ENCODE data around the gene TLCD2. TPM values are rescaled to one million over a fixed set of nuclear protein-coding genes. Genes with fewer than 3 reads are reported as not detected.

The TLCD2 gene
- total RNA-seq, 2 donors from 2014 or later, result 0.84 to 1.8 TPM

DNA sequence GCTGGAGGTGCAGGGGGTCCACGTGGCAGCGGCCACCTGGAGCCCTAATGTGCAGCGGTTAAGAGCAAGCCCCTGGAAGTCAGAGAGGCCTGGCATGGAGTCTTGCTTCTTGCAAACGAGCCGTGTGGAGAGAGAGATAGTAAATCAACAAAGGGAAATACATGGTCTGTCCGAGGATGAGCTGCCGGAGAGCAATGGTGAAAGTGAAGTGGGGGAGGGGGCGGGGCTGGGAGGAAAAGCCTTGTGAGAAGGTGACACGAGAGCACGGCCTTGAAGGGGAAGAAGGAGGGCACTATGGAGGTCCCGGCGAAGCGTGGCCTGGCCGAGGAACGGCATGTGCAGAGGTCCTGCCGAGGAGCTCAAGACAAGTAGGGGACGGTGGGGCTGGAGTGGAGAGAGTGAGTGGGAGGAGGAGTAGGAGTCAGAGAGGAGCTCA lies 45.7 kb upstream of the TLCD2 start:
- Histone ChIP-seq H3K4me1 (ENCODE audit: control insufficient read depth, insufficient read depth, low read length) (no peaks in the 10 kb centered on the region), H3K9ac (ENCODE audit: extremely low read depth, low read length, poor library complexity, severe bottlenecking) (no peak overlapping the region), H3K27ac (ENCODE audit: low read depth, low read length) (no peak overlapping the region), H3K4me3 (ENCODE audit: low read length) (no peak overlapping the region), H3K9me3 (ENCODE audit: control insufficient read depth, low read length) (no peaks in the 10 kb centered on the region), H3K36me3 (ENCODE audit: control insufficient read depth, insufficient read depth, low read length) (no peaks in the 10 kb centered on the region), H3K27me3 (ENCODE audit: control insufficient read depth, insufficient read depth, low read length, poor library complexity, severe bottlenecking) (no peaks in the 10 kb centered on the region)
- Mint-ChIP-seq H3K36me3 (ENCODE audit: low read depth) (no peaks in the 10 kb centered on the region), H3K4me1 (peaks cover 4% of the 10 kb centered on the region), H3K27ac (no peak overlapping the region), H3K27me3 (ENCODE audit: insufficient read depth) (peaks cover 3% of the 10 kb centered on the region), H3K9me3 (no peaks in the 10 kb centered on the region), H3K4me3 (no peak overlapping the region)
- TF ChIP-seq, protein P1, sequence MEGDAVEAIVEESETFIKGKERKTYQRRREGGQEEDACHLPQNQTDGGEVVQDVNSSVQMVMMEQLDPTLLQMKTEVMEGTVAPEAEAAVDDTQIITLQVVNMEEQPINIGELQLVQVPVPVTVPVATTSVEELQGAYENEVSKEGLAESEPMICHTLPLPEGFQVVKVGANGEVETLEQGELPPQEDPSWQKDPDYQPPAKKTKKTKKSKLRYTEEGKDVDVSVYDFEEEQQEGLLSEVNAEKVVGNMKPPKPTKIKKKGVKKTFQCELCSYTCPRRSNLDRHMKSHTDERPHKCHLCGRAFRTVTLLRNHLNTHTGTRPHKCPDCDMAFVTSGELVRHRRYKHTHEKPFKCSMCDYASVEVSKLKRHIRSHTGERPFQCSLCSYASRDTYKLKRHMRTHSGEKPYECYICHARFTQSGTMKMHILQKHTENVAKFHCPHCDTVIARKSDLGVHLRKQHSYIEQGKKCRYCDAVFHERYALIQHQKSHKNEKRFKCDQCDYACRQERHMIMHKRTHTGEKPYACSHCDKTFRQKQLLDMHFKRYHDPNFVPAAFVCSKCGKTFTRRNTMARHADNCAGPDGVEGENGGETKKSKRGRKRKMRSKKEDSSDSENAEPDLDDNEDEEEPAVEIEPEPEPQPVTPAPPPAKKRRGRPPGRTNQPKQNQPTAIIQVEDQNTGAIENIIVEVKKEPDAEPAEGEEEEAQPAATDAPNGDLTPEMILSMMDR (conservative IDR thresholded peaks at IDR 0.05), result no peak
- 68 to 78% methylated on average over 13 to 17 of the region's 17 CpGs for WGBS, 2 experiments (ENCODE audit: insufficient coverage in 1 of 2, insufficient read length in 1 of 2)
- DNase-seq, result peak; percentile 82

DNA sequence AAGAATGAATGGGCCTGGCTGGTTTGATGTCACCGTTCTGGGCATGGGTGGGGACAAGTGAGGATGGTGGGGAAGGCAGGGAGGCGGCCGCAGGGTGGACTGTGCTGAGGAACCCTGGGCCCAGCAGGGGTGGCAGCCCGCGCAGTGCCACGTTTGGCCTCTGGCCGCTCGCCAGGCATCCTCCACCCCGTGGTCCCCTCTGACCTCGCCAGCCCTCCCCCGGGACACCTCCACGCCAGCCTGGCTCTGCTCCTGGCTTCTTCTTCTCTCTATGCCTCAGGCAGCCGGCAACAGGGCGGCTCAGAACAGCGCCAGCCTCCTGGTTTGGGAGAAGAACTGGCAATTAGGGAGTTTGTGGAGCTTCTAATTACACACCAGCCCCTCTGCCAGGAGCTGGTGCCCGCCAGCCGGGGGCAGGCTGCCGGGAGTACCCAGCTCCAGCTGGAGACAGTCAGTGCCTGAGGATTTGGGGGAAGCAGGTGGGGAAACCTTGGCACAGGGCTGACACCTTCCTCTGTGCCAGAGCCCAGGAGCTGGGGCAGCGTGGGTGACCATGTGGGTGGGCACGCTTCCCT lies 45.2 kb upstream of the TLCD2 start:
- Mint-ChIP-seq H3K4me1 (peaks cover 4% of the 10 kb centered on the region), H3K36me3 (ENCODE audit: low read depth) (no peaks in the 10 kb centered on the region), H3K27ac (no peak overlapping the region), H3K9me3 (no peaks in the 10 kb centered on the region), H3K4me3 (no peak overlapping the region), H3K27me3 (ENCODE audit: insufficient read depth) (peaks cover 3% of the 10 kb centered on the region)
- no peak overlapping the region for H3K4me3 ChIP-seq (ENCODE audit: low read length)
- 93 to 98% methylated on average over 11 to 20 of the region's 20 CpGs for WGBS, 2 experiments (ENCODE audit: insufficient coverage in 1 of 2, insufficient read length in 1 of 2)
- DNase-seq, result no peak
- no peaks in the 10 kb centered on the region for H3K4me1 ChIP-seq (ENCODE audit: control insufficient read depth, insufficient read depth, low read length)
- no peaks in the 10 kb centered on the region for H3K9me3 ChIP-seq (ENCODE audit: control insufficient read depth, low read length)
- TF ChIP-seq, protein P1 (conservative IDR thresholded peaks at IDR 0.05), result no peak
- H3K36me3 ChIP-seq (ENCODE audit: control insufficient read depth, insufficient read depth, low read length), result no peaks in the 10 kb centered on the region
- no peaks in the 10 kb centered on the region for H3K27me3 ChIP-seq (ENCODE audit: control insufficient read depth, insufficient read depth, low read length, poor library complexity, severe bottlenecking)
- no peak overlapping the region for H3K9ac ChIP-seq (ENCODE audit: extremely low read depth, low read length, poor library complexity, severe bottlenecking)
- H3K27ac ChIP-seq (ENCODE audit: low read depth, low read length), result no peak overlapping the region

DNA sequence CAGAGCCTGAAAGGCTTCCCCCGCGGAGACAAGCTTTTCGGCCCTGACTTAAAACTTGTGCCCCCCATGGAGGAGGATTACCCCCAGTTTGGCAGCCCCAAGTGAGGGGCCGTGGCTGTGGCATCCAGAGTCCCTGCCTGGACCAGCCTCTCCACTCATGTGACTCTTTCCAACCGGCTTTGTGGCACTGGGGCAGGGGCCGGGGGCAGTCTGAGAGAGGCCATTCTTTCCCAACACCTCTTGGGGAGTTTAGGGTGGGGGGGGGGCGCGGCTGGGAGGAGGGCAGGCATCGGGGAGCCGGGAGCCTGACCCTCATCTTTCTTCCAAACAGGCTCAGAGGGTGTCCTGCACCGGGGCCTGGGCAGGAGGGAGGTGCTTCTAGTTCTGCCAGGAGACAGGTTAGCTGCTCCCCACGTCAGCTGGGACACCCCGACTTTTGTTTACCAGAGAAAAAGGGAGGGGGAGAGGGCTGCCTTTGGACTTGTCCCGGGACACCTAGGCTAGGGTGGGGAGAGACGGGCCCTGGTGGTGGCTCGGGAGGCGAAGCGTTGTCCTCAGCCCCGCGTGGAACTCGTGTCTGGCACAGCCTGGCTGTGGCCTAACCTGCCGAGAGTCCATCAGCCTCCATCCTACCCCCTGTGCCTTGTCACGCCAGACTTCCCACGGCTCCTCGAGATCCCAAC lies 44.4 kb upstream of the TLCD2 start:
- no peaks in the 10 kb centered on the region for H3K9me3 ChIP-seq (ENCODE audit: control insufficient read depth, low read length)
- H3K36me3 ChIP-seq (ENCODE audit: control insufficient read depth, insufficient read depth, low read length), result no peaks in the 10 kb centered on the region
- H3K27ac ChIP-seq (ENCODE audit: low read depth, low read length), result no peak overlapping the region
- WGBS, 2 experiments (ENCODE audit: insufficient coverage in 1 of 2, insufficient read length in 1 of 2), result 84 to 85% methylated on average over 12 to 24 of the region's 25 CpGs
- Mint-ChIP-seq H3K4me3 (no peak overlapping the region), H3K27ac (no peak overlapping the region), H3K9me3 (no peaks in the 10 kb centered on the region), H3K4me1 (peaks cover 4% of the 10 kb centered on the region), H3K27me3 (ENCODE audit: insufficient read depth) (peaks cover 3% of the 10 kb centered on the region), H3K36me3 (ENCODE audit: low read depth) (no peaks in the 10 kb centered on the region)
- H3K27me3 ChIP-seq (ENCODE audit: control insufficient read depth, insufficient read depth, low read length, poor library complexity, severe bottlenecking), result no peaks in the 10 kb centered on the region
- TF ChIP-seq, protein P1 (conservative IDR thresholded peaks at IDR 0.05), result no peak
- H3K4me1 ChIP-seq (ENCODE audit: control insufficient read depth, insufficient read depth, low read length), result no peaks in the 10 kb centered on the region
- no peak overlapping the region for H3K4me3 ChIP-seq (ENCODE audit: low read length)
- H3K9ac ChIP-seq (ENCODE audit: extremely low read depth, low read length, poor library complexity, severe bottlenecking), result no peak overlapping the region
- peak; percentile 59 for DNase-seq

Measured in endodermal cell (in vitro differentiated cells).